Upper lobe of left lung (tissue), 6 donors: ENCODE measurements around the gene PLEKHM2. TPM values are rescaled to one million over a fixed set of nuclear protein-coding genes. Genes with fewer than 3 reads are reported as not detected.
A peak's percentile ranks its signal among the peaks of the same experiment; 100 is the strongest.

Source experiments
- ATAC-seq, 2 donors: fragments of 200-7000 bp; cut with Tn5 transposase; one replicate each; pipeline ENCODE4 v1.9.1; 2022; ENCODE audit warnings: mild to moderate bottlenecking in 2 of 2, moderate library complexity in 2 of 2; ENCODE audit not compliant: low FRiP score in 2 of 2
- DNase-seq, 2 donors: peaks; one replicate each; pipeline ENCODE4 v3.0.0-alpha.2; 2019 to 2020
- H3K27ac ChIP-seq, 4 donors: fragments of 200-600 bp; sonication (generic); one replicate each; pipeline ENCODE4 v1.5.1; 2016 to 2019
- H3K27me3 ChIP-seq, 4 donors: fragments of 200-600 bp; sonication (generic); one replicate each; pipeline ENCODE4 v1.5.1; 2017 to 2019
- H3K36me3 ChIP-seq, 4 donors: fragments of 200-600 bp; sonication (generic); one replicate each; pipeline ENCODE4 v1.5.1; 2016 to 2019
- H3K4me1 ChIP-seq, 4 donors: fragments of 200-600 bp; sonication (generic); one replicate each; pipeline ENCODE4 v1.5.1; 2018 to 2019
- H3K4me3 ChIP-seq, 4 donors: fragments of 200-600 bp; sonication (generic); one replicate each; pipeline ENCODE4 v1.5.1; 2017 to 2019; ENCODE audit warnings: mild to moderate bottlenecking in 2 of 4, moderate library complexity in 1 of 4
- H3K9me3 ChIP-seq, 4 donors: fragments of 200-600 bp; sonication (generic); one replicate each; pipeline ENCODE4 v1.5.1; 2018 to 2019
- EP300 ChIP-seq, 4 donors: sonication (generic); formaldehyde crosslinking; IDR thresholded peaks; one replicate each; pipeline ENCODE4 v1.5.1; 2017; ENCODE audit warnings: antibody characterized with exemption in 4 of 4, control low read depth in 2 of 4
- POLR2A ChIP-seq, 4 donors: fragments of 450-650 bp; IDR thresholded peaks; one replicate each; pipeline ENCODE4 v1.5.1; 2016 to 2017; ENCODE audit warnings: antibody characterized with exemption in 4 of 4, mild to moderate bottlenecking in 2 of 4
- POLR2AphosphoS5 ChIP-seq, 2 donors: sonication (generic); formaldehyde crosslinking; IDR thresholded peaks; one replicate each; pipeline ENCODE4 v1.5.1; 2017; ENCODE audit warnings: antibody characterized with exemption in 2 of 2
- WGBS, 2 donors: methylation state at CpG; one replicate each; pipeline ENCODE4 v1.1.5; 2017 to 2018; 5-methylcytosine and 5-hydroxymethylcytosine counted together
- total RNA-seq, 6 donors: library from RNA; depleted of rRNA in 4 of 6; stranded (reverse); fragments of >200 nt in 4 of 6; gene quantifications; one replicate each; pipeline versions ENCODE4 v1.1.0 to v1.2.1, GENCODE V29; 2016 to 2021
- TF ChIP-seq, protein P1 (sequence below), 6 experiments: fragments of 450-650 bp in 4 of 6; fragments of 200-600 bp in 2 of 6; sonication (generic) in 2 of 6; IDR thresholded peaks; one replicate each; pipeline ENCODE4 v1.5.1; 2016 to 2019; ENCODE audit warnings: antibody characterized with exemption in 6 of 6
- donor health status: DM: no; HTN: no; CAD: no; lungs with moderate emphysema.
- donor health status: DM: no; HTN: yes; CAD: no; lungs with severe emphysema.

The PLEKHM2 gene
- total RNA-seq, 6 donors from 2014 or later, result 50.3 to 120 (median 83.3) TPM

DNA sequence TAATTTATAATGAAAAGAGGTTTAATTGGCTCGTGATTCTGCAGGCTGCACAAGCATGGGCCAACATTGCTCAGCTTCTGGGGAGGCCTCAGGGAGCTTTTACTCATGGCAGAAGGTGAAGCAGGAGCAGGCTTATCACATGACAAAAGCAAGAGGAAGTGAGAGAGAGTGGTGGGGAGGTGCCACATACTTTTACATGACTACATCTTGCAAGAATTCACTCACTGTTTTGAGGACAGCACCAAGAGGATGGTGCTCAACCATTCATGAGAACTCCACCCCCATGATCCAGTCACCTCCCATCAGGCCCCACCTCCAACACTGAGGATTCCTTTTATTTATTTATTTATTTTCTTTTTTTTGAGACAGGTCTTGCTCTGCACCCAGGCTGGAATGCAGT lies 5.5 kb upstream of the PLEKHM2 start:
- H3K9me3 ChIP-seq, result no peaks in the 10 kb centered on the region
- no peaks in the 10 kb centered on the region for H3K36me3 ChIP-seq
- 94 to 100% methylated on average over 1 of the region's 1 CpG for WGBS, 2 donors
- H3K27me3 ChIP-seq, result no peaks in the 10 kb centered on the region
- peaks cover 4 to 13% (median 7%) of the 10 kb centered on the region in 4 donors for H3K4me1 ChIP-seq
- ATAC-seq (peak in 1 of 2 donors; percentile 69), DNase-seq (peak in 1 of 2 donors; percentile 43)
- no peak overlapping the region for H3K27ac ChIP-seq
- no peak overlapping the region for H3K4me3 ChIP-seq
- TF ChIP-seq EP300 (IDR thresholded peaks at IDR 0.05), result no peak
- no peak for TF ChIP-seq POLR2A (IDR thresholded peaks at IDR 0.05)
- TF ChIP-seq, protein P1, sequence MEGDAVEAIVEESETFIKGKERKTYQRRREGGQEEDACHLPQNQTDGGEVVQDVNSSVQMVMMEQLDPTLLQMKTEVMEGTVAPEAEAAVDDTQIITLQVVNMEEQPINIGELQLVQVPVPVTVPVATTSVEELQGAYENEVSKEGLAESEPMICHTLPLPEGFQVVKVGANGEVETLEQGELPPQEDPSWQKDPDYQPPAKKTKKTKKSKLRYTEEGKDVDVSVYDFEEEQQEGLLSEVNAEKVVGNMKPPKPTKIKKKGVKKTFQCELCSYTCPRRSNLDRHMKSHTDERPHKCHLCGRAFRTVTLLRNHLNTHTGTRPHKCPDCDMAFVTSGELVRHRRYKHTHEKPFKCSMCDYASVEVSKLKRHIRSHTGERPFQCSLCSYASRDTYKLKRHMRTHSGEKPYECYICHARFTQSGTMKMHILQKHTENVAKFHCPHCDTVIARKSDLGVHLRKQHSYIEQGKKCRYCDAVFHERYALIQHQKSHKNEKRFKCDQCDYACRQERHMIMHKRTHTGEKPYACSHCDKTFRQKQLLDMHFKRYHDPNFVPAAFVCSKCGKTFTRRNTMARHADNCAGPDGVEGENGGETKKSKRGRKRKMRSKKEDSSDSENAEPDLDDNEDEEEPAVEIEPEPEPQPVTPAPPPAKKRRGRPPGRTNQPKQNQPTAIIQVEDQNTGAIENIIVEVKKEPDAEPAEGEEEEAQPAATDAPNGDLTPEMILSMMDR (IDR thresholded peaks at IDR 0.05), result no peak

DNA sequence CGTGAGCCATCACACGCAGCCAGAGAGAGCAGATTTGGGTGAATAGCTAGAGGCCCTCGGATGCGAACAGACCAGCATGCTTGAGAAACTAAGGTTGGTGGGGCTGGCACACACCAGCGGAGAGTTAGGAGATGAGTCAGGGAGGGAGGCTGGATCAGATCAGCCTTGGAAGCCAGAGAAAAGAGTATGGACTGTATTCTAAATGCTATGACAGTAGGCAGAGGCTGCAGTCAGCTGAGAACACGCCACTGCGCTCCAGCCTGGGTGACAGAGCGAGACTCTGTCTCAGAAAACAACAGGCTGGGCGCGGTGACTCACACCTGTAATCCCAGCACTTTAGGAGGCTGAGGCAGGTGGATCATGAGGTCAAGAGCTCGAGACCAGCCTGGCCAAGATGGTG lies 4.0 kb upstream of the PLEKHM2 start:
- ATAC-seq (peak in 1 of 2 donors; percentile 31), DNase-seq (no peak)
- H3K27me3 ChIP-seq, result no peaks in the 10 kb centered on the region
- TF ChIP-seq POLR2AphosphoS5 (IDR thresholded peaks at IDR 0.05) (no peak), POLR2A (IDR thresholded peaks at IDR 0.05) (peak in 1 of 4 donors; percentile 3)
- H3K4me1 ChIP-seq, result peaks cover 10 to 14% (median 11%) of the 10 kb centered on the region in 4 donors
- H3K36me3 ChIP-seq, result no peaks in the 10 kb centered on the region
- no peak overlapping the region for H3K4me3 ChIP-seq
- H3K27ac ChIP-seq, result peak overlapping the region in 2 of 4 donors; percentile 71 to 76
- WGBS, 2 donors, result 90 to 98% methylated on average over 11 of the region's 11 CpGs
- H3K9me3 ChIP-seq, result no peaks in the 10 kb centered on the region

DNA sequence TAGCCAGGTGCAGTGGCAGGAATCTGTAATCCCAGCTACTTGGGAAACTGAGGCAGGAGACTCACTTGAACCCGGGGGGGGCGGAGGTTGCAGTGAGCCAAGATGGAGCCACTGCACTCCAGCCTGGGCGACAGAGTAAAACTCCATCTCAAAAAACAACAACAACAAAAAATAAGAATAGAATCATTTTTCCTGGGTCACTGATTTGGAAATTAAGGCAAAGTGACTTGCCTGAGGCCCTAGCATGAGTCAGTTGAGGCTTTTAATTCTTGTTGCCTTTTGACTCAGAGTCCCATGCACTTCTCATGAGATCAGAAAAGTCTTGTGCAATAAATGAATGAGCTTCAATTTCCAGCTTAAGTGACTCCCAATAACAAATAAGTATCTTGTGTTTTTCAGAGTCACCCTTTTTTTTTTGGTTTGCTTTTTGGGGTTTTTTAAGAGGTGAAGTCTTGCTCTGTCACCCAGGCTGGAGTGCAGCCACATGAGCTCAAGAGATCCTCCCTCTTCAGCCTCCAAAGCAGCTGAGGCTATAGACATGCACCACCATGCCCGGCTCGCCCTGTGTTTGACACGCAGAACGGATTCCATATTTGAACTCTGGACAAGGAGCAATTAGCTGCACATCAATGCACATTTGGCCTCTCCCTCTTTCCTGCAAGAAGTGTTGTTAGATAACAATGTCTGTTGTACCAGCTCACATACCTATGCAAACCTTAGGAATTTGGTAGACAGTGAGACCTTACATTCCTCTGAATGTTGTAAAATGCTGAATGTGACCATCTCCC lies 3.4 kb upstream of the PLEKHM2 start:
- peak in 1 of 2 donors; percentile 39 for TF ChIP-seq POLR2AphosphoS5 (IDR thresholded peaks at IDR 0.05)
- no peak for TF ChIP-seq POLR2A (IDR thresholded peaks at IDR 0.05)
- TF ChIP-seq, protein P1 (IDR thresholded peaks at IDR 0.05), result no peak
- peak in 1 of 4 donors; percentile 92 for TF ChIP-seq EP300 (IDR thresholded peaks at IDR 0.05)
- H3K27me3 ChIP-seq, result no peaks in the 10 kb centered on the region
- no peaks in the 10 kb centered on the region for H3K36me3 ChIP-seq
- peaks cover 15 to 20% (median 17%) of the 10 kb centered on the region in 4 donors for H3K4me1 ChIP-seq
- 88 to 91% methylated on average over 7 of the region's 7 CpGs for WGBS, 2 donors
- peak in 1 of 2 donors; percentile 71 for ATAC-seq
- H3K27ac ChIP-seq, result peak overlapping the region in 2 of 4 donors; percentile 76 to 80
- no peak overlapping the region for H3K4me3 ChIP-seq
- no peak for DNase-seq
- no peaks in the 10 kb centered on the region for H3K9me3 ChIP-seq

DNA sequence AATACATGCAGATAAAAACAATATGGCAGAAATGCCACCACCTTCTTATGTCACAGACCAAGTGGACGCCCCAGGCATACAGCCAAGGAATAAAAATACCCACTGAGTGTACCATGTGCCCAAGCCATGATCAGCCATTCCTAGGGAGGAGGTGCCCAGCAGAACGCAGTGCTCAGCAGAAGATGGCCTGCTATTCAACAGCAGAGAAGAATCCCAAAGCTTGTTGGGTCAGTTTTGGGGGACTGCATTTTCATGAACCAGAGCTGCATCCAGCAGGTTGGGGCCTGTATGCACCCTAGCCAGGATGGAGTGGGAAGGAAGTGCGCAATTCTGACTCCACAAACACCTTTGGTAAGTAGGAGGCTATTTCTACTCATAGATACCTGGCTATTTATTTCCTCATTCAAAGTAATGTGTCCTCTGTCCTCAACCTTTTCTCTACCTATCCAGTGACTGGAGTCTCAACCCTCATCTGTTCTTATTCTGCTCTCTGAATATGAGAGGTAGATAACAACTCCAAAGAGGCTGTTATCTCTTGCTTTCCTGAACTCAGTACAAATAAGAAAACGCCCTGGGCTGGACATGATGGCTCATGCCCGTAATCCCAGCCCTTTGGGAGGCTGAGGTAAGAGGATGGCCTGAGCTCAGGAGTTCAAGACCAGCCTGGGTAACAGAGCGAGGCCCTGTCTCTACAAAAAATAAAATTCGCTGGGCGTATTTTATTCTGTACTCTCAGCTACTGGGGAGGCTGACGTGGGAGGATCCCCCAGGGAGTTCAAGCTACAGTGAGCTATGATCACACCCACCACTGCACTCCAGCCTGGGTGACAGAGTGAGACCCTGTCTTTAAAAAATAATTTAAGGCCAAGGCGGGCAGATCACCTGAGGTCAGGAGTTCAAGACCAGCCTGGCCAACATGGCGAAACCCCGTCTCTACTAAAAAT lies 2.5 kb upstream of the PLEKHM2 start:
- 84 to 92% methylated on average over 11 to 12 of the region's 12 CpGs for WGBS, 2 donors
- Histone ChIP-seq H3K9me3 (no peaks in the 10 kb centered on the region), H3K36me3 (no peaks in the 10 kb centered on the region), H3K27ac (peak overlapping the region in 3 of 4 donors; percentile 38 to 80 (median 76)), H3K4me1 (peaks cover 22 to 26% (median 24%) of the 10 kb centered on the region in 4 donors), H3K4me3 (no peak overlapping the region), H3K27me3 (no peaks in the 10 kb centered on the region)
- DNase-seq (no peak), ATAC-seq (peak in 1 of 2 donors; percentile 20)
- no peak for TF ChIP-seq POLR2A (IDR thresholded peaks at IDR 0.05)
- TF ChIP-seq EP300 (IDR thresholded peaks at IDR 0.05), result no peak
- TF ChIP-seq, protein P1 (IDR thresholded peaks at IDR 0.05), result no peak
- no peak for TF ChIP-seq POLR2AphosphoS5 (IDR thresholded peaks at IDR 0.05)

DNA sequence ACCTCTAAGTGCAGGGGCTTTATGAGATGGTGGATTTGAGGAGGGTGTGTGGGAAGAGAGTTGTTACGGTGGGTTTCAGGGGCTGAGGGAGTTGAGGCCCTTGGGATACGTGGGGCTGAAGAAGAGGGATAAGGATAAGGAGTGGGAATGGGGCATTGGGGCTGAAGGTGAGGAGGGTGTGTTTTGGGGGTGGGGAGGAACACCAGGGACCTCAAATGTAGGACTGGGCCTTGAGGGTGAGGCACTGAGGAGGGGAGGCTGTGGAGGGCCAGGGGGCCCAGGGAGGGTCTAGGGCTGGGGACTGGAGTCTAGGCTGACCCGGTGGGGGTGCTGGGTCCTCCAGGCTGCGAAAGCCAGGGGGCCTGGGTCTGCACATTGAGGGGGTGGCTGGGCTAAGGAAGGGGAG lies 1.2 kb upstream of the PLEKHM2 start:
- DNase-seq (peak in 1 of 2 donors; percentile 44), ATAC-seq (peak in 1 of 2 donors; percentile 2)
- peak overlapping the region; percentile 97 to 99 (median 98) for H3K27ac ChIP-seq
- H3K9me3 ChIP-seq, result no peaks in the 10 kb centered on the region
- H3K4me1 ChIP-seq, result peaks cover 22 to 36% (median 29%) of the 10 kb centered on the region in 4 donors
- WGBS, 2 donors, result 94% methylated on average over 4 of the region's 4 CpGs
- H3K4me3 ChIP-seq, result no peak overlapping the region
- no peaks in the 10 kb centered on the region for H3K27me3 ChIP-seq
- H3K36me3 ChIP-seq, result no peaks in the 10 kb centered on the region
- TF ChIP-seq POLR2AphosphoS5 (IDR thresholded peaks at IDR 0.05) (no peak), POLR2A (IDR thresholded peaks at IDR 0.05) (no peak), EP300 (IDR thresholded peaks at IDR 0.05) (no peak)
- TF ChIP-seq, protein P1 (IDR thresholded peaks at IDR 0.05), result no peak
